Measurements from ENCODE around the gene DIRAS2.

DNA sequence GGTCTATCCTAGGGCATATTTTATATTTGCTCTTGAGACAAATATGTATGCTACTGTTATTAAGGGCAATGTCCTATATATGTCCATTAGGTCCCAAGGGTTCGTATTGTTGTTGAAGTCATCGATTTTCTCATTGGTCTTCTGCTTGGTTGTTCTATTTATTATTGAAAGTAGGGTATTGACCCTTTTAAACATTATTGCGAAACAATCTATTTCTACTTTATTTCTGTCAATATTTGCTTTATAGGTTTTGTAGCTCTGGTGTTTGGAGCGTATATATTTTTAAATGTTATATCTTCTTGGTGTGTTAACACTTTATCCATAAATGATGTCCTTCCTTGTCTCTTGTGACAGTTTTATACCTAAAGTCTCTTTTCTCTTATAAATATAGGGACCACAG lies 16.2 kb upstream of the DIRAS2 start:
- TF ChIP-seq, protein P1, sequence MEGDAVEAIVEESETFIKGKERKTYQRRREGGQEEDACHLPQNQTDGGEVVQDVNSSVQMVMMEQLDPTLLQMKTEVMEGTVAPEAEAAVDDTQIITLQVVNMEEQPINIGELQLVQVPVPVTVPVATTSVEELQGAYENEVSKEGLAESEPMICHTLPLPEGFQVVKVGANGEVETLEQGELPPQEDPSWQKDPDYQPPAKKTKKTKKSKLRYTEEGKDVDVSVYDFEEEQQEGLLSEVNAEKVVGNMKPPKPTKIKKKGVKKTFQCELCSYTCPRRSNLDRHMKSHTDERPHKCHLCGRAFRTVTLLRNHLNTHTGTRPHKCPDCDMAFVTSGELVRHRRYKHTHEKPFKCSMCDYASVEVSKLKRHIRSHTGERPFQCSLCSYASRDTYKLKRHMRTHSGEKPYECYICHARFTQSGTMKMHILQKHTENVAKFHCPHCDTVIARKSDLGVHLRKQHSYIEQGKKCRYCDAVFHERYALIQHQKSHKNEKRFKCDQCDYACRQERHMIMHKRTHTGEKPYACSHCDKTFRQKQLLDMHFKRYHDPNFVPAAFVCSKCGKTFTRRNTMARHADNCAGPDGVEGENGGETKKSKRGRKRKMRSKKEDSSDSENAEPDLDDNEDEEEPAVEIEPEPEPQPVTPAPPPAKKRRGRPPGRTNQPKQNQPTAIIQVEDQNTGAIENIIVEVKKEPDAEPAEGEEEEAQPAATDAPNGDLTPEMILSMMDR (conservative IDR thresholded peaks at IDR 0.05; ENCODE audit: low read depth, low read length), result no peak
- TF ChIP-seq EZH2phosphoT487 (IDR thresholded peaks at IDR 0.05; ENCODE audit: borderline replicate concordance, low read length), result no peak
